ENCODE results near the gene IKBIP.
"Not testable (repeated sequence)": the region's sequence is repeated elsewhere in the genome, so short reads cannot be mapped to it uniquely, and the experiment has no call there.

Gene IKBIP

GRCh38 chr12:98656289-98657101 lies 11.9 kb upstream of the IKBIP start:
- DNase-seq (ENCODE audit: insufficient read length) = no peak
- FAIRE-seq = no peak
- TF ChIP-seq TAF1 (IDR thresholded peaks at IDR 0.05; ENCODE audit: borderline replicate concordance, low read depth, low read length) (no peak), POLR2AphosphoS5 (IDR thresholded peaks at IDR 0.05; ENCODE audit: low read depth, low read length) (no peak)

GRCh38 chr12:98653866-98654493 lies 9.4 kb upstream of the IKBIP start:
- DNase-seq (ENCODE audit: insufficient read length) (no peak), FAIRE-seq (peak; percentile 42)
- TF ChIP-seq POLR2AphosphoS5 (IDR thresholded peaks at IDR 0.05; ENCODE audit: low read depth, low read length) = no peak
- no peak for TF ChIP-seq TAF1 (IDR thresholded peaks at IDR 0.05; ENCODE audit: borderline replicate concordance, low read depth, low read length)
- no peak for TF ChIP-seq POLR2A (IDR thresholded peaks at IDR 0.05; ENCODE audit: low read depth, low read length)

GRCh38 chr12:98651328-98651727 lies 6.7 kb upstream of the IKBIP start:
- FAIRE-seq (no peak), DNase-seq (ENCODE audit: insufficient read length) (no peak)
- TF ChIP-seq TAF1 (IDR thresholded peaks at IDR 0.05; ENCODE audit: borderline replicate concordance, low read depth, low read length) = no peak

- TF ChIP-seq POLR2A (IDR thresholded peaks at IDR 0.05; ENCODE audit: low read depth, low read length) (no peak), POLR2AphosphoS5 (IDR thresholded peaks at IDR 0.05; ENCODE audit: low read depth, low read length) (no peak), TAF1 (IDR thresholded peaks at IDR 0.05; ENCODE audit: borderline replicate concordance, low read depth, low read length) (no peak)
- DNase-seq (ENCODE audit: insufficient read length) (no peak), FAIRE-seq (no peak)
Observed at GRCh38 chr12:98646294-98647090, 1.9 kb upstream of the IKBIP start.

- TF ChIP-seq POLR2A (IDR thresholded peaks at IDR 0.05; ENCODE audit: low read depth, low read length) = no peak
- no peak for TF ChIP-seq POLR2AphosphoS5 (IDR thresholded peaks at IDR 0.05; ENCODE audit: low read depth, low read length)
- TF ChIP-seq TAF1 (IDR thresholded peaks at IDR 0.05; ENCODE audit: borderline replicate concordance, low read depth, low read length) = no peak
- DNase-seq (ENCODE audit: insufficient read length) = no peak
- FAIRE-seq = peak; percentile 33
Observed at GRCh38 chr12:98645572-98646067, 1.0 kb upstream of the IKBIP start.

GRCh38 chr12:98644433-98644711 lies 216 bp downstream of the IKBIP start:
- TF ChIP-seq POLR2A (IDR thresholded peaks at IDR 0.05; ENCODE audit: low read depth, low read length) (no peak), POLR2AphosphoS5 (IDR thresholded peaks at IDR 0.05; ENCODE audit: low read depth, low read length) (no peak), TAF1 (IDR thresholded peaks at IDR 0.05; ENCODE audit: borderline replicate concordance, low read depth, low read length) (no peak)
- no peak for FAIRE-seq
- peak; percentile 17 for DNase-seq (ENCODE audit: insufficient read length)

- DNase-seq (ENCODE audit: insufficient read length); FAIRE-seq: not testable (repeated sequence)
Observed at GRCh38 chr12:98642801-98643200, 1.8 kb downstream of the IKBIP start.

GRCh38 chr12:98639491-98639890 lies 5.1 kb downstream of the IKBIP start:
- TF ChIP-seq POLR2A (IDR thresholded peaks at IDR 0.05; ENCODE audit: low read depth, low read length) (no peak), TAF1 (IDR thresholded peaks at IDR 0.05; ENCODE audit: borderline replicate concordance, low read depth, low read length) (no peak), POLR2AphosphoS5 (IDR thresholded peaks at IDR 0.05; ENCODE audit: low read depth, low read length) (no peak)
- no peak for DNase-seq (ENCODE audit: insufficient read length)
- no peak for FAIRE-seq

- DNase-seq (ENCODE audit: insufficient read length) (no peak), FAIRE-seq (no peak)
- TF ChIP-seq POLR2A (IDR thresholded peaks at IDR 0.05; ENCODE audit: low read depth, low read length) = no peak
- TF ChIP-seq TAF1 (IDR thresholded peaks at IDR 0.05; ENCODE audit: borderline replicate concordance, low read depth, low read length) = no peak
- no peak for TF ChIP-seq POLR2AphosphoS5 (IDR thresholded peaks at IDR 0.05; ENCODE audit: low read depth, low read length)
Observed at GRCh38 chr12:98638009-98638408, 6.6 kb downstream of the IKBIP start.

GRCh38 chr12:98637068-98637467 lies 7.5 kb downstream of the IKBIP start:
- FAIRE-seq (no peak), DNase-seq (ENCODE audit: insufficient read length) (no peak)
- TF ChIP-seq TAF1 (IDR thresholded peaks at IDR 0.05; ENCODE audit: borderline replicate concordance, low read depth, low read length) (no peak), POLR2AphosphoS5 (IDR thresholded peaks at IDR 0.05; ENCODE audit: low read depth, low read length) (no peak)

- DNase-seq (ENCODE audit: insufficient read length) = peak; percentile 20
- FAIRE-seq = peak; percentile 94
- TF ChIP-seq POLR2AphosphoS5 (IDR thresholded peaks at IDR 0.05; ENCODE audit: low read depth, low read length) = no peak
- no peak for TF ChIP-seq TAF1 (IDR thresholded peaks at IDR 0.05; ENCODE audit: borderline replicate concordance, low read depth, low read length)
- TF ChIP-seq POLR2A (IDR thresholded peaks at IDR 0.05; ENCODE audit: low read depth, low read length) = no peak
Observed at GRCh38 chr12:98635657-98636323, 8.8 kb downstream of the IKBIP start.
